ENCODE data around the gene ID2. TPM values are rescaled to one million over a fixed set of nuclear protein-coding genes. Genes with fewer than 3 reads are reported as not detected.

ID2 gene
- total RNA-seq, 2 donors from 2014 or later, result 47.5 to 68.2 TPM

GRCh38 chr2:8661736-8662135 is 20.1 kb upstream of the ID2 start:
- intact Hi-C loops (cut with DNase I), result no loop called here
- DNase-seq, result peak; percentile 53

GRCh38 chr2:8662239-8662879 is 19.5 kb upstream of the ID2 start:
- ATAC-seq (peak in 1 of 2 donors; percentile 31), DNase-seq (no peak)
- intact Hi-C loops (cut with DNase I), result no loop called here

More at GRCh38 chr2:8661736-8662135, 20.1 kb upstream of the ID2 start:
- ATAC-seq, result peak; percentile 44 to 50

- no peak for DNase-seq
- intact Hi-C loops (cut with DNase I), result no loop called here
- ATAC-seq, result no peak
These were observed 17.9 kb upstream of the ID2 start for GRCh38 chr2:8663997-8664396.

- ATAC-seq (no peak), DNase-seq (no peak)
- intact Hi-C loops (cut with DNase I), result no loop called here
These were observed 15.3 kb upstream of the ID2 start for GRCh38 chr2:8666581-8666980.

- intact Hi-C loops (cut with DNase I), result no loop called here
- ATAC-seq (no peak), DNase-seq (no peak)
These were observed 13.9 kb upstream of the ID2 start for GRCh38 chr2:8667896-8668512.

- intact Hi-C loops (cut with DNase I), result no loop called here
- ATAC-seq (peak; percentile 75 to 87), DNase-seq (peak; percentile 52)
These were observed 12.6 kb upstream of the ID2 start for GRCh38 chr2:8669157-8669817.

- no peak for ATAC-seq
- DNase-seq, result no peak
- intact Hi-C loops (cut with DNase I), result no loop called here
These were observed 11.3 kb upstream of the ID2 start for GRCh38 chr2:8670580-8670979.

GRCh38 chr2:8671176-8671575 is 10.7 kb upstream of the ID2 start:
- DNase-seq, result no peak
- no peak for ATAC-seq
- intact Hi-C loops (cut with DNase I), result no loop called here

GRCh38 chr2:8671802-8672201 is 10.1 kb upstream of the ID2 start:
- DNase-seq, result no peak
- intact Hi-C loops (cut with DNase I), result no loop called here
- ATAC-seq, result no peak

- intact Hi-C loops (cut with DNase I), result no loop called here
- DNase-seq (no peak), ATAC-seq (no peak)
These were observed 8.9 kb upstream of the ID2 start for GRCh38 chr2:8672940-8673339.

- intact Hi-C loops (cut with DNase I), result no loop called here
- ATAC-seq, result no peak
- no peak for DNase-seq
These were observed 8.5 kb upstream of the ID2 start for GRCh38 chr2:8673381-8673780.

GRCh38 chr2:8674420-8675009 is 7.3 kb upstream of the ID2 start:
- DNase-seq, result no peak
- no peak for ATAC-seq
- intact Hi-C loops (cut with DNase I), result no loop called here

- intact Hi-C loops (cut with DNase I), result no loop called here
- DNase-seq, result no peak
- ATAC-seq, result no peak
These were observed 6.3 kb upstream of the ID2 start for GRCh38 chr2:8675543-8675942.

- ATAC-seq, result peak; percentile 67 to 72
- peak; percentile 92 for DNase-seq
- intact Hi-C loops (cut with DNase I), result no loop called here
These were observed 5.5 kb upstream of the ID2 start for GRCh38 chr2:8676191-8676920.

- DNase-seq (no peak), ATAC-seq (peak in 1 of 2 donors; percentile 0)
- intact Hi-C loops (cut with DNase I), result no loop called here
These were observed 4.8 kb upstream of the ID2 start for GRCh38 chr2:8676921-8677645.

- intact Hi-C loops (cut with DNase I), result loop anchor here in 1 of 2 donors (1.0 kb wide), 1 partner anchor 62 kb away; no protein-coding TSS in a partner anchor
- ATAC-seq, result peak; percentile 4
- DNase-seq, result peak; percentile 64
These were observed 3.9 kb upstream of the ID2 start for GRCh38 chr2:8677646-8678592.

GRCh38 chr2:8678731-8679566 is 2.9 kb upstream of the ID2 start:
- DNase-seq, result peak; percentile 96
- peak; percentile 68 to 72 for ATAC-seq
- intact Hi-C loops (cut with DNase I), result loop anchor here in 1 of 2 donors (1.0 kb wide), 1 partner anchor 63 kb away; no protein-coding TSS in a partner anchor

Data from left cardiac atrium (tissue), 4 donors.